ENCODE measurements around the gene ASCC1. TPM values are rescaled to one million over a fixed set of nuclear protein-coding genes. Genes with fewer than 3 reads are reported as not detected.
A peak's percentile ranks its signal among the peaks of the same experiment; 100 is the strongest.
"Not testable (repeated sequence)": the region's sequence is repeated elsewhere in the genome, so short reads cannot be mapped to it uniquely, and the experiment has no call there.

The ASCC1 gene
- polyA plus RNA-seq, 1 donor from 2014 or later = 24.8 TPM

DNA sequence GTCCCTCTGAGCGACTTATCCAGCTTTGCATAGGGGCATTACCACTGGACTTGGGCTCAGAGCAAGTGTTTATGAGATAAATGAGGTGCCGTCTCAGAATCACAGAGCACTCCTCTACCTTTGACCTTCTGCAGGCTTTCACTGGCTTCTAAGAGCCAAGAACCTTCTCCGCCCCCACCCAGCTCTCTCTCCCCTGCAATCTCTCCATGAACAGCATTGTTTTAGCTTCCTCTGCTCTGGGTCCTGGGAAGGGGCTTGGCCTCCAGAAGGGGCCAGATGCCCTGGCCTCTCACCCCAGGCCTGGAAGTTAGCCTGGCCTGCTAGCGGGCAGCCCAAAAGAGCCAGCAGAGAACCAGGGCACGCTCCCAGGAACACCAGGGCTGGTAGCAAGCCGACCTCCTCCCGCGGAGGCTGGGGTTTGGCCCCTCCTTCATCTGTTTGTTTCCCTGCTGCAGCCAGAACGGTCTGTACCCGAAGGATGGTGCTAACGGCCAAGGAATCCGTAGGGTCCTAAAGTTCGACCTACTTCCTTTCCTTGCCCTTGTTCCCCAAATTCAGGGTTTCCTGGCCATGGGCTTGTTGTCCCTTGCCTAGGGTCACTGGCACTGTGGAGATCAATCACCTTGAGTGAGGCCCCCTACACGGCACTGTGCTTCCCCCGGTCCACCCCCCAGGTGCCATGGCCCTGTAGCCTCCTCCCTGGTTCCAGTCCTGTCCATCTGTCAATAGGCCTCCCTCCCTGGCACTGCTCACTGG is 38.9 kb upstream of the ASCC1 start:
- peaks cover 6% of the 10 kb centered on the region for H3K36me3 Mint-ChIP-seq
- H3K4me3 Mint-ChIP-seq = peak overlapping the region; percentile 23 to 80 (median 43)
- H3K27me3 Mint-ChIP-seq = no peaks in the 10 kb centered on the region
- H3K4me1 Mint-ChIP-seq = peaks cover 47 to 54% (median 48%) of the 10 kb centered on the region in 3 donors
- H3K9me3 Mint-ChIP-seq = no peaks in the 10 kb centered on the region
- H3K27ac Mint-ChIP-seq = peak overlapping the region; percentile 65 to 85 (median 83)

DNA sequence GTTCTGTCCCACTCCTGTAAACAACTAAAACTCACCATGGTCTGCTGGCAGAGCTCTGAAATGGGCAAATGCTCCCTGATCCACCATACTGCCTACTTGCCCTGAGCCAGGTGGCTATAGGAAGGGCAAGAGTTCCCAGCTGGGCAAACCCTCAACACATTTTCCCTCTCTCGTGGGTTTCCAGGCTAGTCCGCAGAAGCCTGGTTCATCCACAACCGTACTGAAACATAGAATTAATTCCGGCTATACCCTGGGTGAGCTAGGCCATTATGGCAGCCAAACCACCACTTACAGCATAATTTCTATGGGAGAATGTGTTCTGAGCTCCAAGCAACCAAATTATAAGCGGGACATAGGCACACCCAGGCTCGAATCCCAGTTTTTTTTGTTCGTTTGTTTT is 37.5 kb upstream of the ASCC1 start:
- H3K36me3 Mint-ChIP-seq = peaks cover 6% of the 10 kb centered on the region

DNA sequence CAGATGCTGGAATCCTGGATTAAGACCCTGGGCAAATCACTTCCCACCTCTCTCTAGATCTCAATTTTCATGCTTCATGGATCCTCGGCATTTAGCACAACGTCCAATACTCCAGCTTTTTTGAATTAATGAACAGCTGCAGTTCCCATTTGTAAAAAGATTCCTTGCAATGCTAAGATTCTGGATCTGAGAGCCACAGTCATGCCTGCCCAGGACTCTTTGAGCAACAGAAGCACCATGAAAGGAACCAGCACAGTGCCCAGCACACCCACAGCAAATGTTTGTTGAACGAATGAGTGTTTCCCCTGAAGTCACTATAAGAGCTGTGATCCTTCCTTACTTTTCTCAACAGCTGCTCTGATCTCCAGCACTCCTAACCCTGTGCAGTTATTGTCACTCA is 36.9 kb upstream of the ASCC1 start:
- Mint-ChIP-seq H3K27me3 (no peaks in the 10 kb centered on the region), H3K9me3 (no peaks in the 10 kb centered on the region), H3K36me3 (peaks cover 6% of the 10 kb centered on the region), H3K4me1 (peaks cover 45 to 57% (median 49%) of the 10 kb centered on the region in 3 donors), H3K4me3 (peak overlapping the region in 1 of 4 donors; percentile 27), H3K27ac (peak overlapping the region in 2 of 3 donors; percentile 11 to 57)

More for the DNA sequence above, 37.5 kb upstream of the ASCC1 start:
- Mint-ChIP-seq H3K4me3 (peak overlapping the region in 1 of 4 donors; percentile 17), H3K27me3 (no peaks in the 10 kb centered on the region), H3K9me3 (no peaks in the 10 kb centered on the region), H3K4me1 (peaks cover 41 to 52% (median 44%) of the 10 kb centered on the region in 3 donors), H3K27ac (peak overlapping the region in 1 of 3 donors; percentile 57)

DNA sequence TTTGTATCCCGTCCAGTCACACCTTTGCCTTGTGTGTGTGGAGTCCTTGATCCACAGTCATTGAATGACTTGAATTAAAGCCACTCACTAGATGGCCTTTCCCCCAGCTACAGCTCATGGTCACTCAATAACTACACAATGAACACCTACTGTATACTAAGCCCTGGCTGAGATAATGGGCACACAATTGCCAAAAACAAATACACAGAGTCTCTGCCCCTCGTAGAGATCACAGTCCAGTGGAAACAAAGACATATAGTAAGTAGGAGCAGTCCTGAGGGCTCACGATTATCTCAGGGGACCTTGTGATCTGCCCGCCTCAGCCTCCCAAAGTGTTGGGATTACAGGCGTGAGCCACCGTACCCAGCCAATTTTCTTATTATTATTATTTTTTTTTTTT is 35.6 kb upstream of the ASCC1 start:
- peak overlapping the region in 2 of 4 donors; percentile 10 to 13 for H3K4me3 Mint-ChIP-seq
- peak overlapping the region in 1 of 3 donors; percentile 13 for H3K27ac Mint-ChIP-seq
- H3K4me1 Mint-ChIP-seq = peaks cover 40 to 57% (median 51%) of the 10 kb centered on the region in 3 donors
- peaks cover 3% of the 10 kb centered on the region for H3K36me3 Mint-ChIP-seq
- no peaks in the 10 kb centered on the region for H3K27me3 Mint-ChIP-seq
- H3K9me3 Mint-ChIP-seq = no peaks in the 10 kb centered on the region

DNA sequence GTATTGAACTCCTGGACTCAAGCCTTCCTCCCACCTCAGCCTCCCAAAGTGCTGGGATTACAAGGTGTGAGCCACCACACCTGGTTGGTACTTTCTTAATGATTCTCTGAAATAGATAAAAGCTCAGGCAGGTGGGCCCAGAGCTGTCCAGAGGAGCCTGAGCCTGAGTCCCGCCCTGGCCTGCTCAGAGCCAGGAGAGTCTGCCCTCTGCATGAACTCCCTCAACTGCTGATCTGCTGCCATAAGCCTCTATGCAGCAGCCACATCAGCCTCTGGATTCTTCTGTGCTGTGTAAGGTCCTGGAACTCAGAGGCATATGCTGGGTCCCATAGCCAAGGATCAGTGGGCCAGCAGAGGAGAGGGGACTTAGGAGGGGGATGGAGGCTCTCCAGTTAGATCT is 34.6 kb upstream of the ASCC1 start:
- Mint-ChIP-seq H3K27ac (peak overlapping the region in 1 of 3 donors; percentile 73), H3K27me3 (no peaks in the 10 kb centered on the region), H3K4me1 (peaks cover 41 to 60% (median 53%) of the 10 kb centered on the region in 3 donors), H3K36me3 (peaks cover 3% of the 10 kb centered on the region), H3K9me3 (no peaks in the 10 kb centered on the region), H3K4me3 (peak overlapping the region in 2 of 4 donors; percentile 59 to 89)

DNA sequence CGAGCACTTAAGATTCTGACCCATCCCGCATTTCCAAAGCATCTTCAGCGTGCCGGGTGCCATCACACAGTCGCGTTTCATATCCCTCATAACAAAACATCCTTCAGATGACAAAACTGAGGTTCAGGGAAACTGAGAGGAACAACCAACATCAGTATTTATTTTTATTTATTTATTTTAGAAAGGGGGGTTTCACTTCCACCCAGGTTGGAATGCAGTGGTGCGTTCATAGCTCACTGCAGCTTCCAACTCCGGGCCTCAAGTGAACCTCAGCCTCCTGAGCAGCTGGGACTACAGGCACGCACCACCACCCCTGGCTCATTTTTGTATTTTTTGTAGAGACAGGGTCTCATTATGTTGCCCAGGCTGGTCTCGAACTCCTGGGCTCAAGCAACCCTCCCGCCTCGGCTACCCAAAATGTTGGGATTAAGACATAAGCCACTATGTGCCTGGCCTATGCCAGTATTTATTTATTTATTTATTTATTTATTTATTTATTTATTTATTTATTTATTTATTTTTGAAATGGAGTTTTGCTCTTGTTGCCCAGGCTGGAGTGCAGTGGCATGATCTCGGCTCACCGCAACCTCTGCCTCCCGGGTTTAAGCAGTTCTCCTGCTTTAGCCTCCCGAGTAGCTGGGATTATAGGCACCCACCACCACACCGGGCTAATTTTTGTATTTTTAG is 33.2 kb upstream of the ASCC1 start:
- H3K27me3 Mint-ChIP-seq, H3K36me3 Mint-ChIP-seq, H3K9me3 Mint-ChIP-seq: not testable (repeated sequence)
- H3K4me3 Mint-ChIP-seq = peak overlapping the region; percentile 77 to 96 (median 85)
- peaks cover 40 to 59% (median 56%) of the 10 kb centered on the region in 3 donors for H3K4me1 Mint-ChIP-seq
- H3K27ac Mint-ChIP-seq = peak overlapping the region; percentile 98

DNA sequence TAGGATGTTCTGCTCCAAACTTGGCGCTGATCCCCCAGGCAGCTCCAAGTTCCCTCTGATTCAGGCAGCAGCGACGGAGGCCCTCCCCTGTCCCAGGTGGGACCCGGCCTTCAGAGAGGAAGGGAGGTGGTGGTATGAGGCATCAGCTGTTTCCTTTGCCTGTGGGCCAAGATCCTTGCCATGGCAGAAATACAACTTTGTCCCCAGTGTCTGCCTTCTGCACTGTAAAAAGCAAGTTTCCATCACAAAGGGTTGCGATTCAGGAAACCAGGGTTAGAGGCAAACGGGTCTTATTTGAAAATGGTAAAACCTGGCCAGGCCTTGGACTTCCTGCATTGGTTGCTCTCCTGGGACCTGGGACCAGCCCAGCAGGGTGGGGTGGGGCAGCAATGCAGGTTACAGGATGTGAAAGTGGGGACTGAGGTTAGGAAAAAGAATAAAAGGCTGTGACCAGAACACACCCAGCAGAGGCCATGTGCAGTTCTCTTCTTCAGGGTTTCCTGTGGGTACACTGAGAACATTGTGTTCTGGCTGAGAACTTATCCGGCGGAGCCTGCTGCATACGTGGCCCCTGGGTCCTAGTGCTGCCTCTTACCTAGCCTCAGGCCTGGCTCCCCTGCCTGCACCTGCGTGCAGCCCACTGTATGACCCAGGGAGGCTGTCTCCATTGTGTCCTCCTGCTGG is 32.5 kb upstream of the ASCC1 start:
- Mint-ChIP-seq H3K9me3 (no peaks in the 10 kb centered on the region), H3K4me1 (peaks cover 43 to 64% (median 62%) of the 10 kb centered on the region in 3 donors), H3K4me3 (peak overlapping the region; percentile 77 to 96 (median 85)), H3K27me3 (no peaks in the 10 kb centered on the region), H3K36me3 (peaks cover 2% of the 10 kb centered on the region), H3K27ac (peak overlapping the region; percentile 98)

DNA sequence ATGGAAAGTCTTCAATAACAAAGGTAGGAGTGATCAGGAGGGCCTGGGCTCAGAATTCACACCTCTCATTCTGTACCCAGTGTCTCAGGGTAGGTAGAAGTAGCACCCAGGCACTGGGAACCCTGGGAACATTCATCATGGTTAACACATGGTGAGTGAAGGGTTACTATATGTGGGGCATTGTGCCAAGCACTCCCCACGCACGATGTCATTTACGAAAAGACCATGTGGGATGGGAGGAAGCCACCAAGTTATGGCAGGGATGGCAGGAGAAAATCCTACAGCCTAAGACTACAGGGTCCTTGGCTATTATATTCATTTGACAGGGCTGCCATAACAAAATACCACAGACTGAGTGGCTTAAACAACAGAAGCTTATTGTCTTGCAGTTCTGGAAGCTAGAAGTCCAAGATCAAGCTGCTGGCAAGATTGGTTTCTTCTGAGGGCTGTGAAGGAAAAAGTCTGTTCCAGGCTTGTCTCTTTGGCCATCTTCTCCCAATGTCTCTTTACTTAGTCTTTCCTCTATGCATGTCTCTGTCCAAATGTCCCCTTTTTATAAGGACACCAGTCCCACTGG is 30.0 kb upstream of the ASCC1 start:
- Mint-ChIP-seq H3K27me3 (no peaks in the 10 kb centered on the region), H3K4me1 (peaks cover 44 to 67% (median 64%) of the 10 kb centered on the region in 3 donors), H3K4me3 (peak overlapping the region in 3 of 4 donors; percentile 42 to 90 (median 83)), H3K36me3 (no peaks in the 10 kb centered on the region), H3K9me3 (no peaks in the 10 kb centered on the region), H3K27ac (peak overlapping the region; percentile 36 to 86 (median 62))

DNA sequence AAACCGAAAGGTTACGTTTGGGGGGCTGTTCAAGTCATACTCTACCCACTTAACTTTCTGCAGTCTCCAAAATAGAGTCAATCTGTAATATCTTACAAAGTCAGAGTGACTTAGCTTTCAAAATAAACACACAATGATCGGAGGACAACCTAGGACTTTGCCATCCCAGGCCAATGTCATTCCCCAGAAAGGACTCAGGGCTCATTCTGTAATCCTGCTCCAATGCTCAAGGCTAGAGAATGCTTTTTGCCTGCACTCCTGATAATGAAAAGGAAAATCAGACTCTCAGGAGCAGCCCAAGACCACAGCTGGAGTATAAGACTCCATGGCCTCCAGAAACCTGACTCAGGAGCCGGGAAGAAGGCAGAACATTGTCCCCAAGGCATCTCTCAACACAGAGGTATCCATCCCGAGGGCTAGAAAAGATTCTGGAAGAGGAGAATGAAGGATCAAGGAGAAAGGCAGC is 28.5 kb upstream of the ASCC1 start:
- Mint-ChIP-seq H3K36me3 (no peaks in the 10 kb centered on the region), H3K27ac (peak overlapping the region; percentile 42 to 68 (median 51)), H3K27me3 (no peaks in the 10 kb centered on the region), H3K4me1 (peaks cover 41 to 63% (median 60%) of the 10 kb centered on the region in 3 donors), H3K4me3 (peak overlapping the region in 3 of 4 donors; percentile 39 to 79 (median 49)), H3K9me3 (no peaks in the 10 kb centered on the region)

DNA sequence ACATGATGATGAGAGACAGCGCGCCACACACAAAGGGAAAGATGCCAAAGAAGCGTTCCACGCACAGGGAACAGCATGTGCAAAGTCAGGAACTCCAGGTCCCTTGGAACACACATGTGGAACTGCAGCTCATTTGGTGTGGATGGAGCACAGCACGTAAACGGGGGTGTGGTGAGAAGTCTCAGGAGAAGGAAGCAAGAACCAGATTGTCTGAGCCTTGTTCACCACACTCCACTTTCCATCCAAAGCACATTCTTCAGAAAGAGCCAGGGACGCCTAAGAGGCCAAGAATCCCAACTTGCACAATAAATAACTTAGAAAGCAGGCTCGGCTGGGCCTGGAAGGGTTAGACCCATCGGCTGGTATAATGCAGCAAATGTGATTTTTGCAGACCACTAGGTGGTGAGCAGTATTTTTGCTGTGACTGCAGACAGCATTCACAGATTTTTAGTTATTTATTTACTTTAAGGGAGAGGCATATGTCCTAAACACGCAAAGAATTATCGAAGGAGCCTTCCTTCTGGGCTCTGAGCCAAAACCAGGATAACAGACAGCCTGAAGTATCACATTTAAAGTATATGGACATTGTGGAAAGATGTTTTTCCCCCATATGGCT is 27.9 kb upstream of the ASCC1 start:
- Mint-ChIP-seq H3K4me3 (peak overlapping the region in 2 of 4 donors; percentile 49 to 79), H3K4me1 (peaks cover 39 to 61% (median 56%) of the 10 kb centered on the region in 3 donors), H3K9me3 (no peaks in the 10 kb centered on the region), H3K27ac (peak overlapping the region; percentile 51 to 73 (median 68)), H3K27me3 (no peaks in the 10 kb centered on the region), H3K36me3 (no peaks in the 10 kb centered on the region)

DNA sequence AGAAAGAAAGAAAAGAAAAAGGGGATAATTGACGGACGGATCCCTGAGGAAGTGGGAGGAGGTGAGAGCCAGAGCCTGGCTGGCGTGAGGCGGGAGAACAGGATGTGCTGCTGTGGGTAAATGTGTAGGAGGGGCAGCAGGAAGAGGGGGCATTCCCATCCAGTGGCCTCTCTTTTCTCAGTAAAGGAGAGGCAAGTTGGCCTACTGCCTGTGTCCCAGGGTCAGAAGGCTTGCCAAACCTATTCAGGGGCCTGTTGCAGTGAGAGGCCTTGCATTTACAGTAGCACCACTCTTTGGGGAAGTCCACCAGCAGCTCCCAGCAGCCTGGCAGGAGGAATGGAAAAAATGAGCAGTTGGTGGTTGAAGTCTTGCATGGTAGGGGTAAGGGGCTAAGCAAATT is 26.6 kb upstream of the ASCC1 start:
- Mint-ChIP-seq H3K27ac (peak overlapping the region in 1 of 3 donors; percentile 31), H3K27me3 (no peaks in the 10 kb centered on the region), H3K9me3 (no peaks in the 10 kb centered on the region), H3K4me3 (peak overlapping the region in 1 of 4 donors; percentile 63), H3K36me3 (no peaks in the 10 kb centered on the region), H3K4me1 (peaks cover 27 to 52% (median 47%) of the 10 kb centered on the region in 3 donors)

DNA sequence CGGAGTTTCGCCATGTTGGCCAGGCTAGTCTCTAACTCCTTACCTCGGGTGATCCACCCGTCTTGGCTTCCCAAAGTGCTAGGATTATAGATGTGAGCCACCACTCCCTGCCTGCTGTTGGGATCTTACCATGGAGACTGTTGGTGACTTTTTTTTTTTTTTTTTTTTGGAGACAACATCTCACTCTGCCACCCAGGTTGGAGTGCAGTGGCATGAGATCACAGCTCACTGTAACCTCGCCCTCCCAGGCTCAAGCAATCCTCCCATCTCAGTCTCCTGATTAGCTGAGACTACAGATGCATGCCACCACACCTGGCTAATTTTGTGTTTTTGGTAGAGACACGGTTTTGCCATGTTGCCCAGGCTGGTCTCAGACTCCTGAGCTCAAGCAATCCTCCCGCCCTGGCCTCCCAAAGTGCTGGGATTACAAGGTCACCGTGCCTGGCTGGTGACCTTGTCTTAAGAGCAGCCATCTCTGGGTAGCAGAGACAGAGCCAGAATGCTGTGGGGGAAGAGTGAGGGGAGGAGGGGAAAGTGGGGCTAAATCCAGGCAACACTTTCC is 25.7 kb upstream of the ASCC1 start:
- Mint-ChIP-seq H3K27ac (peak overlapping the region in 1 of 3 donors; percentile 71), H3K36me3 (no peaks in the 10 kb centered on the region), H3K27me3 (no peaks in the 10 kb centered on the region), H3K4me1 (peaks cover 27 to 46% (median 41%) of the 10 kb centered on the region in 3 donors), H3K9me3 (no peaks in the 10 kb centered on the region), H3K4me3 (no peak overlapping the region)

DNA sequence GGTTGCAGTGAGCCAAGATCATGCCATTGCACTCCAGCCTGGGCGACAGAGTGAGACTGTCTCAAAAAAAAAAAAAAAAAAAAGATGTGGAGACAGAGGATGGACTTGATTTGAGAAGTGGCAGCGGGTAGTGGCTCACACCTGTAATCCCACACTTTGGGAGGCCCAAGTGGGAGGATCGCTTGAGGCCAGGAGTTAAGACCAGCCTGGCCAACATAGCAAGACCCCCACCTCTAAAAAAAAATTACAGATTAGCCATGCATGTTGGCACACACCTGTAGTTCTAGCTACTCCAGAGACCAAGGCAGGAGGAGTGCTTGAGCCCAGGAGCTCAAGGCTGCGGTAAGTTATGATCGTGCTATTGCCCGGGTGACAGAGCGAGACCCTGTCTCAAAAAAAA is 24.3 kb upstream of the ASCC1 start:
- H3K27ac Mint-ChIP-seq = peak overlapping the region in 1 of 3 donors; percentile 82

DNA sequence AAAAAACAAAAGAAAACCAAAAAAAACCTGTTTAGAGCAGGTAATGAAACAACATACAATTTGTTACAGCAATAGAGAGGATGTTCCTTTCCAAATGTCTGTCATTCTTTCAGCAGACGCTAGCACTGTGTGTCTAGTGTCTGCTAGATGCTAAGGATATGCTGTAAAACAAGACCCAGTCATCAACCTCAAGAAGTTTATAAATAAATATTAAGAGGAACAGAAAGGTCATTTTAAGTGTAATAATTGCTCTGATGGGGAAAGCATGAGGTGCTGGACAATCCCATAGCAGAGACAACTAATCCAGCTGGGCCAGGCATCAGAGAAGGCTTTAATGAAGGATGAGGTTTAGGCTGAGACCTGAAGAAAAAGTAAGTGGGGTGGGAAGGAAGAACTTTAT is 23.3 kb upstream of the ASCC1 start:
- no peaks in the 10 kb centered on the region for H3K36me3 Mint-ChIP-seq
- H3K4me3 Mint-ChIP-seq = peak overlapping the region in 1 of 4 donors; percentile 28
- H3K9me3 Mint-ChIP-seq = no peaks in the 10 kb centered on the region
- H3K27ac Mint-ChIP-seq = peak overlapping the region in 1 of 3 donors; percentile 40
- H3K27me3 Mint-ChIP-seq = no peaks in the 10 kb centered on the region
- H3K4me1 Mint-ChIP-seq = peaks cover 15 to 28% (median 24%) of the 10 kb centered on the region in 3 donors

More for the DNA sequence above, 24.3 kb upstream of the ASCC1 start:
- H3K4me3 Mint-ChIP-seq = no peak overlapping the region
- no peaks in the 10 kb centered on the region for H3K9me3 Mint-ChIP-seq
- H3K36me3 Mint-ChIP-seq = no peaks in the 10 kb centered on the region
- H3K27me3 Mint-ChIP-seq = no peaks in the 10 kb centered on the region
- peaks cover 20 to 37% (median 32%) of the 10 kb centered on the region in 3 donors for H3K4me1 Mint-ChIP-seq
